Activated effector memory CD4-positive, alpha-beta T cell treated with Interleukin-2 at 50 U/mL for 16 hours (primary cell): Measurements from ENCODE around the gene VPREB3.

Experiments
- DNase-seq: peaks from one replicate; pipeline ENCODE4 v3.0.0-alpha.2; 2020

Gene VPREB3, protein sequence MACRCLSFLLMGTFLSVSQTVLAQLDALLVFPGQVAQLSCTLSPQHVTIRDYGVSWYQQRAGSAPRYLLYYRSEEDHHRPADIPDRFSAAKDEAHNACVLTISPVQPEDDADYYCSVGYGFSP

DNA sequence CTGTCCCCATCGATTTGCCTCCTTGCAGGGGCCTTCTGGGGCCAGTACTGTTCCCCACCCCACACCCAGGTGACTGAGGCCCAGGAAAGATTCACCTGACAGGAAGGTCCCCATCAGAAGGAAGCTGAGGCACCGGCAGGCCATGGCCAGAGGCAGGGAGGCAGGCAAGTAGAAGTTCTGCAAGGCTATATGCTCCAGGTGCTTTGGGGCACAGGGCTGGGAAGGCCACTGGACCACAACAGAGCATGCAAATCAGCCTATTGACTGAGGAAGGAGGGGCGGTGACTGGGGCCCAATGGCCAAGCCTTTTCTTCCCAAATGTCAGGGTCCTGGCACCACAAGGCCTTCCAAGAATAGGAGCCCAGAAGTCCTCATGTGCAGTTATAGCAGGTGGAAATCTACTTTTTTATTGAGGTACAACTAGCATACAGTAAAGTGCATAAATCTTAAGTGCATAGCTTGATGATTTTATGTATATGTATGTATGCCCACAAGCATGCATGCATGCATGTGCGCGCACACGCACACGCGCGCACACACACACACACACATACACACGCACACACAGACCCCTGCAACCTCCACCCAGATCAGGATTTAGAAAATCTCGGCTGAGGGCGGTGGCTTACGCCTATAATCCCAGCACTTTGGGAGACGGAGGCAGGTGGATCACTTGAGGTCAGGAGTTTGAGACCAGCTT, at the start of gene VPREB3:
Gene VPREB3 (minus strand): TSS at position 206 of the 700 bp plus-strand sequence. CDS start 62 bp downstream, at position 144.
- DNase-seq = no peak

DNA sequence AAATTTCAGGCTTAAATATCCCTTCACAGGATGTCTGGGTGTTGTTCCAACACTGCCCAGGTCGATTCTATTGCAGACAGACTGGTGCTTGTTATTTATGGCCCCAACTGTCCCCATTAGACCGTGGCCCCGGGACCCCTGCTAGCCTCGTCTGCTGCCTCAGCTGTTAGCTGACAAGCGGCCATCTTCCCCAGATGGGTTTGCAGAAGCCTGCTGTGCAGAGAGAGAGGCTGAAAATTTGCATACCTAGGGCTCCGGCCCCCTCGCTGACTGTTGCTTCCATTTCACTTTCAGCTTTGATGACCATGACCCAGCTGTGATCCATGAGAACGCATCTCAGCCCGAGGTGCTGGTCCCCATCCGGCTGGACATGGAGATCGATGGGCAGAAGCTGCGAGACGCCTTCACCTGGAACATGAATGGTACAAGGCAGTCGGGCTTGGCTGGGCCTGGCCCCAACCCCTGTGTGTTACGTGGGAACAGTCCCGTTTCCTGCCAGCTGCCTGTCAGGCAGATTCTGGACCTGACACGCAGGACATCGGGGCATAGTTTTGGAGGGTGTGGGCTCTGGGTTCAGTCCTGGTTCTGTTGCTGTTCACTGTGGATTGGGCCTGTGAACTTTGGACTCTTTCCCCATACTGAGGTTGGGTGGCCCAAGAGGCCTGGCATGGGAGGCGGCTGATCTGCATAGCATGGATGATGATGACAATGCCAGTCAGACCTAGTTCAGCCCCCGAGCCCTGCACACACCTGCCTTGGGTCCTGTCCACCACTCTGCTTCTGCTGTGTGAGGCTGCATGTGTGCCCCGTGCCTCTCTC, 49.0 kb upstream of the VPREB3 start:
- no peak for DNase-seq

- DNase-seq = no peak
Observed at GRCh38 chr22:23801886-23802377, 47.7 kb upstream of the VPREB3 start.

DNA sequence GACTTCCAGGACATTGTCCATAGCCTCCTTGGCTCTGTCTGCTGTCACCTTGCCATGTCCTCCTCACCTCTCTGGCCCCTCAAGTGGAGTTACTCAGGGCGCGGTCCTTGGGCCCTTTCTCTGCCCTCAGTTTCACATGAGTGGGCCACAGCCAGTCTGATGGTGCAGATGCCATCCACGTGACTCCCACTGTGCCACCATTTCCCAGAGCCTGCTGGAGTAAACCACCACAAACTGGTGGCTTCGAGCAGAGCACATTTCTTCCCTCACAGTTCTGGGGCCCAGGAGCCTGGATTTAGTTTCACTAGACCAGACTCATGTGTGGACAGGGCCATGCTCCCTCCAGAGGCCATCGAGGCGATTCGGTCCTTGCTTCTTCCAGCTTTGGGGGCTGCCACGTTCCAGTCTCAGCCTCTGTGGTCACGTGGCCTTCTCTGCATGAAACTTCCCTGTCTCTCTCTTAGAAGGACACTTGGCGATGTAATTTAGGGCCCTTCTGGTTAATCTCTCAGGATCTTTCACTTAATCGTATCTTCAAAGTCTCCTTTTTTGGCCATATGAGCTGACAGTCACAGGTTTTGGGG, 47.1 kb upstream of the VPREB3 start:
- no peak for DNase-seq

GRCh38 chr22:23800297-23801237, 46.3 kb upstream of the VPREB3 start:
- no peak for DNase-seq

- no peak for DNase-seq
Observed at GRCh38 chr22:23796461-23796860, 42.2 kb upstream of the VPREB3 start.

- DNase-seq = no peak
Observed at GRCh38 chr22:23793326-23793725, 39.1 kb upstream of the VPREB3 start.

GRCh38 chr22:23791738-23792645, 37.8 kb upstream of the VPREB3 start:
- no peak for DNase-seq

DNA sequence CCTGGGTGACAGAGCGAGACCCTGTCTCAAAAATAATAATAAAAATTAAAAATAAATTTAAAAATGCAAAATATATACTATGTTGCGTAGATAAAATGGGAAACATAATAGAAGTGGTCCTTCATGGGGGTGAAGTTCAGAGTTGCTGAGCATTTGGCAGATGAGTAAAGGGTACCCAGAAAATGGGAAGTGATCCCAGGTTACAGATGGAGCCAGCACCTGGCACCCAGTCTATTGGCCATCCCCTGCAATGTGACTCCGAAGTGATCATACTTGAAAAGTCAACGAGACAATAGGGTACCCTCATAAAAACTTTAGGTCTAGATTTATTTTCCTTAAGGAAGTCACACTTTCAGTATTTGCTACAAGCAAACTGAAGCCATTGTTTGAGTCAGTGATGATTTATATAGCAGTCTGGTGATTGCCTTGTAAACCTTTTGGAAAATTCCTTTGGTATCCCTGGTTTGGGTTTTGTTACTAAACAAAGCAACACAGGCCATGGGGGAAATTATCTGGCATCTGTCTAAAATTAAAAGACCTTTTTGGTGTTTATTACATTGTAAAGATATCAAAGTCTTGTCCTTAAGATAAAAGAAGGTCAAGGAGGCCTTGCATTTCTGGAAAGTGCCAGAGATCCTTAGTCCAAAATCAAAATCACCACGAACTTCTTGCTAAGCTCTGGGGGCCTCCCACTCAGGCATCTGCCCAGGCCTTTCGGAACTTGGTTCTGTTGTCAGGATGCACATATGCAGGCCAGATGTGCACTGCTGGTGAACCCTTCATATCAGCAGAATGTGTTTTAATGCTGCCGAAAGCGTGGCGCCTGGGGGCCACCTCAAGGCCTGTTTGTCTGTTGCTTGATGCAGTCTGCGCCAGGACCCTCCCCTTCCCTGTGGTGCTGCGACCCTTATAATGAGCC, 36.9 kb upstream of the VPREB3 start:
- no peak for DNase-seq

DNA sequence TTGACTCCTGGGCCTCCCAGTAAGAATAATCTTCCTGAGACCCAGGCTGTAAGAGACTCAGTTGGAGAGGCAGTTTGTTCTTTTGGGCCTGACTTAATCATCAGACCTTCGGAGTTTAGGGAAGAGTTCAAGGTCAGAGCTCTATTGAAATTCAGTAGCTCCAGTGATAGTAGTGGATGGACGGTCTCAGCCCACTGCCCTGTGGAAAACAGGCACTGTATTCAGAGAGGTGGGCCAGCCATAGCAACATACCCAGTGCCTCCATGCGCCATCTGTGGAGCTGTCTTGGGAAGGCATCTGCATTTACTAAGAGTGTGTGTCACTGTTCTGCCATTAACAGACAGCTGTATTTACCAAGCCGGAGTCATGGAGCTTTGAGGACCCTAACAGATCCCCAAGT, 35.4 kb upstream of the VPREB3 start:
- no peak for DNase-seq

GRCh38 chr22:23789121-23789520, 34.9 kb upstream of the VPREB3 start:
- no peak for DNase-seq

DNA sequence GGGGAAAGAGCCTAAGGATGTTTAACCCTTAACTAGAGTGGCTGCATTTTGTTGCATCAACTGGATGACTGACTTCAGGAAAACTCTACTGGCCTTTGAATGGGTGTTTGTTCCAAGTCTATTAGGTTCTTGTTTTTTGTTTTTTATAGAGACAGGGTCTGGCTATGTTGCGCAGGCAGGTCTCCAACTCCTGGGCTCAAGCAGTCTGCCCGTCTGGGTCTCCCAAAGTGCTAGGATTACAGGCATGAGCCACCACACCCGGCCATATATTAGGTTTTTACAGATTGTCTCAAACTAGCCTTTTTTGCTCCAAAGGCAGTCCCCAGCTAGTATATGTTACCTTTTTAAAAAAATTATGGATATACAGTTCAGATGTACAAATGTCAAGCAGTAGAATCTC, 33.7 kb upstream of the VPREB3 start:
- no peak for DNase-seq

DNA sequence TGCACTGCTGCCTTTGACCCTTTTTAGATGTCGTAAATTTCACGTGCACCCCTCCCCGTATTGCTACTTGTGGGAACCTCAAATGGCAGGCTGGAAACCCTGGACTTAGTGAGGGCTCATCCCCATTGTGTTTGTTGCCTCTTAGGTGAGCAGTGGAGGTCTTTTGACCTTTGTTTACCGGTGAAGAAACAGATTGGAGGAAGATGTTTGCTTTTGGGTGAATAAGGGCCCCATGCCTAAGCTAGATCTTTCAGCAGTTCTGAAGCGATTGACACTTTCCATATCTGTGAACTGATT, 33.3 kb upstream of the VPREB3 start:
- no peak for DNase-seq

GRCh38 chr22:23786752-23787599, 32.8 kb upstream of the VPREB3 start, which contains the start of gene SMARCB1:
TSS of gene SMARCB1 (plus strand) at chr22:23786966. CDS start at chr22:23787170, 204 bp downstream.
- DNase-seq = peak; percentile 86

- no peak for DNase-seq
Observed at GRCh38 chr22:23786261-23786710, 32.1 kb upstream of the VPREB3 start.

- DNase-seq = no peak
Observed at GRCh38 chr22:23784215-23784732, 30.0 kb upstream of the VPREB3 start.

GRCh38 chr22:23783265-23784150, 29.3 kb upstream of the VPREB3 start:
- DNase-seq = no peak

- DNase-seq = no peak
Observed at GRCh38 chr22:23782703-23783102, 28.5 kb upstream of the VPREB3 start.
